NT2/D1 (cell line): ENCODE results near the gene SPRR3.

Experiments used
- YY1 ChIP-seq: IDR thresholded peaks from 2 replicates; pipeline ENCODE4 v1.6.1; 2011; ENCODE audit not compliant: insufficient read length, insufficient read depth
- ZNF274 ChIP-seq: IDR thresholded peaks from 2 replicates; pipeline ENCODE4 v1.6.1; 2011; ENCODE audit warnings: mild to moderate bottlenecking, low read depth, low read length

- TF ChIP-seq YY1 (no peak), ZNF274 (no peak)
These were observed 3.6 kb upstream of the SPRR3 start for GRCh38 chr1:152997901-152998300.
